Right lobe of liver (tissue), 4 donors: ENCODE measurements around the gene LMO7.

ENCODE experiments used
- POLR2A ChIP-seq: fragments of 450-650 bp; IDR thresholded peaks from one replicate; pipeline ENCODE4 v1.6.1; 2017; ENCODE audit warnings: antibody characterized with exemption, mild to moderate bottlenecking
- TF ChIP-seq, protein P1 (sequence below), 4 donors: fragments of 200-600 bp in 3 of 4; fragments of 450-650 bp in 1 of 4; IDR thresholded peaks; one replicate each; pipeline versions ENCODE4 v1.5.1 to v1.8.0; 2016 to 2022; ENCODE audit warnings: antibody characterized with exemption in 4 of 4, mild to moderate bottlenecking in 2 of 4
- donor health status: DM: no; HTN: no; CAD: no.
- donor health status: DM: no; HTN: no; CAD: no.
- donor health status: DM: no; HTN: yes; CAD: no.

DNA sequence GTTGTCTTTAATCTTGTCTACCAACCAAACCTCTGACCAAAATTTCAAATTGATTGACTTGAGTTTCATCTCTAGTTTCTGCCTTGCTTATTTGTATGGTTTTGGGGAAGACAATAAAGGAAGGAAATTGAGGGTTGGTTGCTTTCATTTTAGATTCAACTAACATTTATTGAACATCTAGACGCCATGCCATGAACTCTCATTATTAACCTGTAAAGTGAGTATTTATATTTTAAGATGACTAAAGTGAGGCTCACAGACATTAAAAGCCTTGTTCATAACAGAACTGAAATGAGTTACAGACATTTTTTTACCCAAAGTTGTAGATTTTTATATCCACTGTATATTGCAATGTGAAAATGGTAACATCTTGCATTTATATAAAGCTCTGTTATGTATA lies 239.3 kb downstream of the LMO7 start:
- TF ChIP-seq, protein P1, sequence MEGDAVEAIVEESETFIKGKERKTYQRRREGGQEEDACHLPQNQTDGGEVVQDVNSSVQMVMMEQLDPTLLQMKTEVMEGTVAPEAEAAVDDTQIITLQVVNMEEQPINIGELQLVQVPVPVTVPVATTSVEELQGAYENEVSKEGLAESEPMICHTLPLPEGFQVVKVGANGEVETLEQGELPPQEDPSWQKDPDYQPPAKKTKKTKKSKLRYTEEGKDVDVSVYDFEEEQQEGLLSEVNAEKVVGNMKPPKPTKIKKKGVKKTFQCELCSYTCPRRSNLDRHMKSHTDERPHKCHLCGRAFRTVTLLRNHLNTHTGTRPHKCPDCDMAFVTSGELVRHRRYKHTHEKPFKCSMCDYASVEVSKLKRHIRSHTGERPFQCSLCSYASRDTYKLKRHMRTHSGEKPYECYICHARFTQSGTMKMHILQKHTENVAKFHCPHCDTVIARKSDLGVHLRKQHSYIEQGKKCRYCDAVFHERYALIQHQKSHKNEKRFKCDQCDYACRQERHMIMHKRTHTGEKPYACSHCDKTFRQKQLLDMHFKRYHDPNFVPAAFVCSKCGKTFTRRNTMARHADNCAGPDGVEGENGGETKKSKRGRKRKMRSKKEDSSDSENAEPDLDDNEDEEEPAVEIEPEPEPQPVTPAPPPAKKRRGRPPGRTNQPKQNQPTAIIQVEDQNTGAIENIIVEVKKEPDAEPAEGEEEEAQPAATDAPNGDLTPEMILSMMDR (IDR thresholded peaks at IDR 0.05): no peak
- no peak for TF ChIP-seq POLR2A
